ENCODE measurements around the gene PTRH1. TPM values are rescaled to one million over a fixed set of nuclear protein-coding genes. Genes with fewer than 3 reads are reported as not detected.

Gene PTRH1
- total RNA-seq, 1 experiment from 2014 or later = 22.4 TPM

- POLR2A ChIA-PET (ENCODE audit: unreplicated experiment) = no interaction called here
- no peaks in the 10 kb centered on the region for H3K9me2 ChIP-seq (ENCODE audit: insufficient read depth)
- CTCF ChIA-PET = interaction anchor here (0.6 kb wide), 1 partner anchor 75 kb away, joined by 3 read pairs; no protein-coding TSS in a partner anchor
- H2AFZ ChIP-seq = no peak overlapping the region
- H3K4me1 ChIP-seq (replicated peaks; ENCODE audit: insufficient read depth) = no peaks in the 10 kb centered on the region
- TF ChIP-seq CTCF (conservative IDR thresholded peaks at IDR 0.05) (no peak), EZH2 (IDR thresholded peaks at IDR 0.05; ENCODE audit: low read depth) (no peak)
- no peak for DNase-seq
- H3F3A ChIP-seq (ENCODE audit: insufficient read depth, low read depth) = no peaks in the 10 kb centered on the region; the same call in 1 of the 2 replicates
- no peaks in the 10 kb centered on the region for H3K36me3 ChIP-seq (ENCODE audit: low read depth)
- intact Hi-C loops (cut with micrococcal nuclease; ENCODE audit: unreplicated experiment) = no loop called here
- no peaks in the 10 kb centered on the region; the same call in 1 of the 2 replicates for H4K20me1 ChIP-seq (ENCODE audit: insufficient read depth)
- no peak overlapping the region for H3K4me3 ChIP-seq
- no peak overlapping the region for H3K4me2 ChIP-seq
- no peak overlapping the region for H3K27ac ChIP-seq
- H3K9me3 ChIP-seq (ENCODE audit: insufficient read depth, low read depth) = no peaks in the 10 kb centered on the region
- H3K27me3 ChIP-seq (ENCODE audit: insufficient read depth, low read depth) = no peaks in the 10 kb centered on the region
- no peaks in the 10 kb centered on the region for H3K79me2 ChIP-seq (ENCODE audit: low read depth)
- BruUV-seq (replicated peaks) = no TSS peak
Observed at GRCh38 chr9:127664678-127665507, 50.6 kb downstream of the PTRH1 start.

DNA sequence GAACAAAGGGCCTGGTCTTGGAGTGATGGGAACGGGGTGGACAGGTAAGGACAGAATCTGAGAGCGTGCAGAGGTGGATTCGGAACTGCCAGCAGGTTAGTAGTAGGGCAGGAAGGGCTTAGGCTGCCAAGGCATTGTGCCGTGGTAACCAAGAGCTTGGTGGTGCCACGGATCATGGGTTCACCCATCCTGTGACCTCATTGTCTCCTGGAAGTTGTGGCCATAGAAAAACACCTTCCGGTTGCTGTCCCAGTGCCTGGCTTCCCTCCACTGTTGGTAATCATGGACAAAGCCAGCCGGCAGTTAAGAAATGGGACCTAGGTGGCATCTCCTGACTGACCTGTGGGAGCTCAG is 51.2 kb downstream of the PTRH1 start:
- no peaks in the 10 kb centered on the region for H3K9me3 ChIP-seq (ENCODE audit: insufficient read depth, low read depth)
- no TSS peak for BruUV-seq (replicated peaks)
- no peaks in the 10 kb centered on the region for H3K36me3 ChIP-seq (ENCODE audit: low read depth)
- H4K20me1 ChIP-seq (ENCODE audit: insufficient read depth) = no peaks in the 10 kb centered on the region; the same call in 1 of the 2 replicates
- H3K79me2 ChIP-seq (ENCODE audit: low read depth) = no peaks in the 10 kb centered on the region
- H3K4me3 ChIP-seq = no peak overlapping the region
- no peaks in the 10 kb centered on the region; the same call in 1 of the 2 replicates for H3F3A ChIP-seq (ENCODE audit: insufficient read depth, low read depth)
- no peaks in the 10 kb centered on the region for H3K9me2 ChIP-seq (ENCODE audit: insufficient read depth)
- H3K27me3 ChIP-seq (ENCODE audit: insufficient read depth, low read depth) = no peaks in the 10 kb centered on the region
- no peak for DNase-seq
- H2AFZ ChIP-seq = no peak overlapping the region
- H3K4me1 ChIP-seq (replicated peaks; ENCODE audit: insufficient read depth) = no peaks in the 10 kb centered on the region
- POLR2A ChIA-PET (ENCODE audit: unreplicated experiment) = no interaction called here
- intact Hi-C loops (cut with micrococcal nuclease; ENCODE audit: unreplicated experiment) = no loop called here
- TF ChIP-seq CTCF (conservative IDR thresholded peaks at IDR 0.05) (no peak), EZH2 (IDR thresholded peaks at IDR 0.05; ENCODE audit: low read depth) (no peak)
- CTCF ChIA-PET = no interaction called here
- no peak overlapping the region for H3K4me2 ChIP-seq
- H3K27ac ChIP-seq = no peak overlapping the region

Other genes starting within 250 kb of the PTRH1 start
- 35.1 and 44.0 TPM in 2 replicates for gene STXBP1, start 103.4 kb downstream of the PTRH1 start, total RNA-seq (2021)
- 0.65 and 0.68 TPM in 2 replicates for gene CFAP157, start 8.7 kb downstream of the PTRH1 start, total RNA-seq (2021)
- gene TTC16, start 416 bp upstream of the PTRH1 start, total RNA-seq (2021) = 0.26 and 0.40 TPM in 2 replicates
- gene TOR2A, start 19.6 kb upstream of the PTRH1 start, total RNA-seq (2021) = 16.4 and 19.7 TPM in 2 replicates
- 0.75 and 0.79 TPM in 2 replicates for gene SH2D3C, start 63.0 kb upstream of the PTRH1 start, total RNA-seq (2021)
- 92.5 and 93.8 TPM in 2 replicates for gene CDK9, start 70.4 kb upstream of the PTRH1 start, total RNA-seq (2021)
- 152 and 191 TPM in 2 replicates for gene FPGS, start 87.2 kb upstream of the PTRH1 start, total RNA-seq (2021)
- 18.4 and 23.1 TPM in 2 replicates for gene ENG, start 139.0 kb upstream of the PTRH1 start, total RNA-seq (2021)
- gene AK1, start 162.0 kb upstream of the PTRH1 start, total RNA-seq (2021) = 84.5 and 86.8 TPM in 2 replicates
- gene ST6GALNAC6, start 183.9 kb upstream of the PTRH1 start, total RNA-seq (2021) = 23.3 and 27.6 TPM in 2 replicates
- 28.3 and 44.3 TPM in 2 replicates for gene ST6GALNAC4, start 201.4 kb upstream of the PTRH1 start, total RNA-seq (2021)
- gene PIP5KL1, start 215.1 kb upstream of the PTRH1 start, total RNA-seq (2021) = 21.9 and 22.5 TPM in 2 replicates
- 65.5 and 79.4 TPM in 2 replicates for gene DPM2, start 222.2 kb upstream of the PTRH1 start, total RNA-seq (2021)